ENCODE data around the gene ZNF549. TPM values are rescaled to one million over a fixed set of nuclear protein-coding genes. Genes with fewer than 3 reads are reported as not detected.

ZNF549 gene
- total and polyA plus RNA-seq, 2 of the 8 experiments (the other 6 are each of a cell fraction or from before 2014, with no cell fraction given), result 4.3 to 9.7 TPM

GRCh38 chr19:57583521-57584416 is 56.6 kb downstream of the ZNF549 start, which contains the start of gene ZIK1 (continued):
- TF ChIP-seq EZH2 (IDR thresholded peaks at IDR 0.05; ENCODE audit: low read depth, low read length, severe bottlenecking), result no peak
- TF ChIP-seq E2F6 (IDR thresholded peaks at IDR 0.05), result peak; percentile 99
- peak; percentile 60 for TF ChIP-seq ASH2L (IDR thresholded peaks at IDR 0.05; ENCODE audit: low read length)
- TF ChIP-seq RFX5 (IDR thresholded peaks at IDR 0.05; ENCODE audit: borderline replicate concordance, low read depth, low read length), result no peak
- peak; percentile 19 to 62; a peak in 1 of 4 replicates for TF ChIP-seq SIN3A (conservative IDR thresholded peaks at IDR 0.05 in 1 of 2, IDR thresholded peaks at IDR 0.05 in 1 of 2; ENCODE audit: low read depth in 1 of 2, low read length in 2 of 2)
- TF ChIP-seq ATF3 (IDR thresholded peaks at IDR 0.05; ENCODE audit: insufficient read depth, low read depth, low read length), result 0 out of 2 replicates have a peak, but pooled peaks have one; percentile 24
- TF ChIP-seq RBBP5 (IDR thresholded peaks at IDR 0.05; ENCODE audit: borderline replicate concordance, low read depth, low read length), result 0 out of 2 replicates have a peak, but pooled peaks have one; percentile 9
- TF ChIP-seq USF2 (IDR thresholded peaks at IDR 0.05; ENCODE audit: low read length), result peak; percentile 82
- TF ChIP-seq RNF2 (IDR thresholded peaks at IDR 0.05; ENCODE audit: borderline replicate concordance, low read depth, low read length, missing control alignments, poor library complexity, severe bottlenecking), result peak; percentile 80
- 0 out of 2 replicates have a peak, but pooled peaks have one; percentile 29 for TF ChIP-seq JUND (IDR thresholded peaks at IDR 0.05; ENCODE audit: low read length)
- TF ChIP-seq RXRA (IDR thresholded peaks at IDR 0.05; ENCODE audit: insufficient read depth, low read depth, low read length), result no peak
- peak in 1 of 2 experiments; percentile 12; a peak in 2 of 4 replicates for TF ChIP-seq RAD21 (IDR thresholded peaks at IDR 0.05 in 1 of 2, conservative IDR thresholded peaks at IDR 0.05 in 1 of 2; ENCODE audit: low read depth in 2 of 2, low read length in 2 of 2)
- no peak for TF ChIP-seq ZNF274 (IDR thresholded peaks at IDR 0.05; ENCODE audit: borderline replicate concordance, extremely low read depth, low read length)
- TF ChIP-seq GTF2F1 (IDR thresholded peaks at IDR 0.05; ENCODE audit: borderline replicate concordance, low read depth, low read length), result peak; percentile 60; the same call in 1 of the 2 replicates
- TF ChIP-seq KDM5A (IDR thresholded peaks at IDR 0.05; ENCODE audit: low read length), result no peak
- peak; percentile 73; the same call in 1 of the 2 replicates for TF ChIP-seq YY1 (IDR thresholded peaks at IDR 0.05; ENCODE audit: low read depth, low read length)
- no peak for TF ChIP-seq TCF12 (IDR thresholded peaks at IDR 0.05; ENCODE audit: low read depth, low read length)
- no peak for TF ChIP-seq BRCA1 (IDR thresholded peaks at IDR 0.05; ENCODE audit: low read depth, low read length)
- TF ChIP-seq GABPA (IDR thresholded peaks at IDR 0.05; ENCODE audit: borderline replicate concordance, insufficient read depth, low read length), result peak; percentile 94; the same call in 1 of the 2 replicates

Measured in H1 (cell line).